GM21529 (cell line): ENCODE data around the gene CLBA1.

ENCODE experiments used
- ATAC-seq: cut with Tn5 transposase; IDR thresholded peaks from one replicate; pipeline ENCODE4 v1.9.1; 2021; ENCODE audit not compliant: unreplicated experiment

The CLBA1 gene

DNA sequence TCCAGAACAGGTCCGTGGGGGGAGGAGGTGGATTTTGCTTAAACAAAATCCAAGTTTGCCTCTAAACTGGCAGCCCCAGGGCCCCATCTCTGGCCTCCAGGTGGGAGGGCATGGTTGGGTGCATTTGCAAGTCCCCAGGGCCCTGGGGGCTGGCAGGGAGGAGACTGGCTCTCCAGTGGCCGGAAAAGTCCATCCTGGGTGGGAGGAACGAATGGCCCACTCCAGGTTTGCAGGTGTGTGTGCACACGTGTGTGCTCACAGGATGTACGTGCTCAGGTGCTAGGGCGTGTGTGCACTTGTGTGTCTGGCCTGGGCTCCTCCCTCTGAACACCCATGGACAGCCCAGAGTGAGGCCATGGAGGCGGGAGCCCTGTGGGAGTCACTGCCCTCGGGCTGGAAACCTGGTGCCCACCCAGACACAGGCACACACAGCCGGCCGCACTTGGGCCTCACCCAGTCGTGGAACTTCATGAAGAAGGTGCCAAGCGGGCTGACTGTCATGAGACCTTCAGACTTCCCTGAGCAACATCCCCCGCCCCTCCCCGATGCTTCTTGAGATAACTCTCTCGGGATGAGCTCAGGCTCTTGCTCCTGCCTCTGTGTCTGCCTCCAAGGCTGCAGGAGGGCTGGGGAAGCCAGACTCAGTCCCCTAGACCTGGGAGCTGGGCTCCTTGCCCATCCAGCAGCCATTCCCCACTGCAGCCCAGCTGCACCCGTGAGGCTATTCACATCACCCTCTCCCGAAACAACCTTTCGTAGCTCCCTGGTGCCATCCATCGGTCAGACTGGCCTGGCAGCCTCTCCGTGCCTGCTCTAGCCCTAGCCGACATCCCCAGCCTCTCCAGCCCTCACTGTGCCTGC is 16.8 kb upstream of the CLBA1 start:
- ATAC-seq = no peak

DNA sequence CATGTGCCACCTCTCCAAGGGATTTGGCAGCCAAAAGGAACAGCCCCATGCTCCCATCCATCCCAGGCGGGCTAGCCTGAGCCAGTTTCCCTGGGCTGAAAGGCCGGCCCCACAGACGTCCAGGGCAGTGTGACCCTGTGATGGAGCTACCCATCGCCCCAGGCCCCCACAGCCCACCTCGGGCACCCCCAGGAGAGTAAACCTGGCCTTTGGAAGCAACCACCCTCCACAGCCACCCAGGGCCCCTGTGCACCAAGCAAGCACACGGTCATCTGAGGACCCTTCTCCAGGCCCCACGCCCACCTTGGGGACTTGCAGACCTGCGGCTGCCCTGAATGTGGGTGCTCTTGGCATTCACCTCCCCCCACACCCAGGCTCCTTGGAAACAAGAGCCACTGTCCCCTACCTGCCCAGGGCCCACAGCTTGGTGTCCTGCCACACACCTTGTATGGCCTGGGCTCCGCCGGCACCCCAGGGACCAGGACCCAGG is 15.8 kb upstream of the CLBA1 start:
- ATAC-seq = no peak

DNA sequence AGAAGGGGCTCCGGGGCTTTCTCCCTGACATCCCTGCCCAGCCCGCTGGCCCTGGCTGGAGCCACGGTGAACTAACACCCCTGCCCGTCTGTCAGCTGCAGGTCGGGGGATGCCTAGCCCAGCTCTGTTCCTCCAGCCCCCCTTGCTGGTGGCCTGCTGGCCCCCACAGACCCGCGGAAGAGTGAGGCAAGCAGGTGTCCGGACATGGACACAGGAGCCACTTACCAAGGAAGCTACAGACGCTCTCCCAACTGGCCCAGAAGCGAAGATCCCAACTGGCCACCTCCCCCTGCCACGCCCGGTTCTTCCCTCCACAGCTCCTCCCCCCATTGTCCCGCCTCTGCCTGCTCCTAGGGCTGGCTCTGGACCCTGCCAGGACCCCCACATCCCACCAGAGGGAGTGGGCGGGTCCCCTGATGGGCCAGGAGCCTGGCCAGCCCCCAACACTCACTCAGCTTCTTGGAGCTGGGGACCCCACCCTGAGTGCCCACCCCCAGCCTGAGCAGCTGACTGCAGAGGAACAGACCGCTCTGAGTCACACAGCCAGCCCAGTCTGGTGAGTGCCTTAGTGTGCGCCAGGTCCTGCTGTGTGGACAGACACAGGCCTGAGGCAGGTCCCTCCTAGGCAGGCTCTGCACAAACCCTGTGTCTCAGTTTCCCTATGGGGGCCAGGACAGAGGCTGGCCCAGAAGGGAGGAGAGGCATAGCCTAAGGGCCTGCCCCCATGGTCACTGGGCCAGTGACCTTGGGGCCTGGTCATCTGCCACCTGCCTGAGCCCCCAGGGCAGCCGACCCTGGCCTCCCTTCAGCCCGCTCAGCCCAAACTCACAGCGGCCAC is 15.1 kb upstream of the CLBA1 start:
- no peak for ATAC-seq

DNA sequence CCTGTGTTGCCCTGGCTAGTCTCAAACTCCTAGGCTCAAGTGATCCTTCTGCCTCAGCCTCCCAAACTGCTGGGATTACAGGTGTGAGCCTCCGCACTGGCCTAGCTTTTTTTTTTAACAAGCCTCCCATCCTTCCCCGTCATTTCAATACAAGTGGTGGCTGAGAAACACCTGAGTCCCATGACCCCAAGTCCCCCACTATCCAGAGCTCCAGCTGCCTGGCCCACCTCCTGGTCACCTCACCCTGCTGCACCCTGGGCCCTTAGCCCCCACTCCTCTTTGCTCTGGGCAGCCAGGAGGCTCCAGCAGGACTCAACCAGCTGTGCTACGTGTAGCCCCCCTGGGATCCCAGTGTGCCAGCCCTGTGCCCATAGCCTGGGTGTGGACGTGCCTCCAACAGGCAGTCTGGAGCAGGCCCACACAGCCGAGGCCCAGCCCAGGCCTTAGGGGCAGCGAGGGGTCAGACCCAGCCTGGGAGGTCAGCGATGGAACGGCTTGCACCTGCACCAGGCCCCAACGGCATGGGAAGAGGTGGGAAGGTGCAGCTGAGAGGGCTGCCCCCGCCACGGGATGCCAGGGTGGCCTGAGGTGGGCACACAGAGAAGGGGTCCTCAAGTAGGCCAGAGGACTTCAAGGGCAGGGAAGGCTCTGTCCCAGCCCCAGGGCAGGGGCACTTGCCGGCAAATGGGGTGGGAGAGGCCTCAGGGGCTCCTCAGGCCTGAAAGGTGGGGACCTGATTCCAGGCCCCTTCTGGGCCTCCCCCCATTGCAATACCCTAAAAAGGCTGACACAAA is 13.9 kb upstream of the CLBA1 start:
- no peak for ATAC-seq

DNA sequence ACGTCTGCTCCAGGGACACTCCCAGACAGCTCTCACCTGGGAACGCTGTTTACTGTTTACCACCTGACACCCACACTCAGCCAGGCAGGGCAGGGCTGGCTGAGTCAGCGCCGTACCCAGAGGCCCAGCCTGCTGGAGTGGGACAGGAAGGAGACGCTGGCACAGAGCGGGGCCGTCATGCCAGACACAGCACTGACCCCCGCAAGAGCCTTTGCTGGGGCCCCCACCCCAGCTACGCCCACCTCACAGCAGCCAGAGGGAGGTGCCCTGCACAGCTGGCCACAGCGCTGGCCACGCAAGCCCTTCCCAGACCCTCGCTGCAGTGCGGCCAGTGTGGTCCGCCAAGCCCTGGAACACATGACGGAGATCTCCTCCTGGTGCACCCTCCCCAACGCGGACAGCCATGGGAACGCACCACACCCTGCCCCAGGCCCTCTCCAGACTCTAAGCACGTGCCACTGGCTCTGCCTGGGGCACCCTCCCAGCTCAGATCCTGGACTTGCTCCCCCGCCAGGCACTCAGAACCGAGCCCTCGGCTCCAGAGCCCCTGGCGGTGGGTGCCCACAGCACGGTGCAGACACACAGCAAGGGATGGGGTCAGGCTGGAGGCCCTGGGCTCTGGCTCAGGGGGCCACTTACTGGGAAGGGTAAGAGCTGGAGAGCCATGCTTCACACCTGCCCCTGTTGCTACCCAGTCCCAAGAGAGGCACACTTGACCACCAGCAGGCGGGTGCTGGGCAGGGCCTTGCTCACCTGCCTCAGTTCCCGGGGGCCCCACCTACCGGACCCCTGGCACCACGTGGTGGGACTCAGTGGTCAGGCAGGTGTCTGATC is 13.1 kb upstream of the CLBA1 start:
- ATAC-seq = no peak

DNA sequence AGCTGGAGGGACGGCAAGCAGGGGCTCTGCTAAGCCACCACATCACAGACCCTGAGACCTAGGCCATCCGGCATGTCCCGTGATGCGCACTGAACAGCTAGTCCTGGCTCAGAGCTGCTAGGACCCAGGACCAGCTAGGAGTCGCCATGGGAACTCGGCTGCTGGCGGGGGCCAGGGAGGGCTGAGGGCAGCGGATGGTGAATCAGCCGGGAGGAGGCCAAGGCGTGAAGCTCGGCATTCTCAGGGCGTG is 12.5 kb upstream of the CLBA1 start:
- no peak for ATAC-seq

DNA sequence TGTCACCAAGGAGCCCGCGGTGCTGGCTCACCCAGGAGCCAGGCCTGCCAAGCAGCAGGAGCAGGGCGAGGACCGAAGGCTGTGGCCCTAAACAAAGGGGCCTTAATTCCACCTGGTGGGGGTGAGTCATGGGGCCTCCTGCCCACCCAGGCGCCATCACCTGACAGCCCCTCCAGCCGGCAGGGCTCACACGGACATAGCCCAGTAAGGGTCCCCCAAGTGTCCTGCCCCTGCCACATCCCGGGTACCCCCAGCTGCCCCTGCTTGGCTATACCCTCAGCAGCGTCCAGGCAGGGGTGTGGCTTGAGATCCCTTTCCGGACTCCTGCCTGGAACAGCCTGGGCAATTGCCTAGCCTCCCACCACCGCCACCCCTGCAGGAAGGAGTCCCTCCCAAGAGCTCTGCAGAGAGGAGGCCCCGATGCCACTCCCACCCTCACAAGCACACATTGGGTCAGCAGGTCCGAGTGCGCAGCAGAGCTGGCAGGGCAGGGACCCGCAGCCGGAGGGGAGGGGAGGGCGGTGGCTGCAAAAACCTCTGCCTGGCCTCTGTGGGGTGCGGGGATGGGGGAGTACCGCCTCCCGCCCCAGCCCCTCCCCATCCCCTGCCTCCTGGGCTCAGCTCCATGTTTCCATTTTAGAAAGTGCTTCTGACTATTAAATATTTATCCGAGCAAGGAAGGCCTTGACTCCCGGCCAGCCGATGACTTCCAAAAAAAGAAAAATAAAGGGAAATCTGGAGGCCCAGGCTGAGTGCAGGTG is 12.0 kb upstream of the CLBA1 start:
- no peak for ATAC-seq

DNA sequence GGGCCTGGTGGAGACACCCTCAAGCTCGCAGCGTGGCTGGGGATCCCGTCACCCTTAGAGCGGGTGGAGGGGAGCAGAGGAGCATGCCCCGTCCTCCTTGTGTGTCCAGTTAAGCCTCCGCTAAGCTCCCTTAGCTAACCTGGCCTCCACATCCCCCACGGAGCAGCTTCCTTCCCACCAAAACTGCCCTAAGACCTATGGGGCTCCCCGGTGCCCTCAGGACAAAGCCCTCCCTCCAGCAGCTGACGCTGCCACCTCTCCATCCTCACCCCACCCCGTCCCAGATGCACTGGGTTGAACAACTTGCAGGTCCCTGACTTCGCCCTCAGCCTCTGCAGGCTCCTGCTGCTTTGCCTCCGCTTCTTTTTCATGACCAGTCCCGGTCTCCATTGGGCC is 11.4 kb upstream of the CLBA1 start:
- ATAC-seq = no peak

DNA sequence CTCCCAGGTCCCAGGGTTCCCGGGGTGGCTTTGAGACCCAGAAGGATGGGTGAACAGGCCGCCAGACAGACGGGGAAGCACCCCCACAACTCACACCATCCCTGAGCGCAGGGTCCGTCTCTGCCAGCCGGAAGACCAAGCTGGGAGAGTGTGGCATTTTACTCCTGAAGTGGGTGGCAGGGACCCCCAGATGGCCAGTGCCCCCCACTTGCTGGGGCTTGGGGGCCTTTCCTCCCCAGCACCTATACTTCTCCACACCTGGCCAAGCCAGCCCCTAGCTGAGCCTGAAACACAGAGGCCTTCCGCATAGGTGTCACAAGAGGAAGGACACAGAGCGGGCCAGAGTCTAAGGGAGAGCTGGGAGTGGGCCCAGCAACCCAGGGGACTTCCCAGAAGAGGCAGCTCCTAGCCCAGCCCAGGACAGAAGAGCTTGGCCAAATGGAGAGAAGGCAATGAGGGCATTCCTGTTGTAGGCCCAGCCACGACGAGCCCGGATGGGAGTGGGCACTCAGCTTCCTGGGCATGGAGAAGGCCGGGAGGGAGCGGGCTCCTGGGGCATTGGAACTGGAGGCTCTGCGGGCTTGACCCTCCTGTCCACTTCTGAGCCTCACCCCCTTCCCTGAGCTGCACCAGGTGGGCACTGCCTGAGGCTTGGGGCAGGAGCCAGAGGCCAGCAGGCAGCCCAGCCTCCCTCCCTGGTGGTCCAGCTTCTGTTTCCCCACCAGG is 10.8 kb upstream of the CLBA1 start:
- ATAC-seq = no peak

DNA sequence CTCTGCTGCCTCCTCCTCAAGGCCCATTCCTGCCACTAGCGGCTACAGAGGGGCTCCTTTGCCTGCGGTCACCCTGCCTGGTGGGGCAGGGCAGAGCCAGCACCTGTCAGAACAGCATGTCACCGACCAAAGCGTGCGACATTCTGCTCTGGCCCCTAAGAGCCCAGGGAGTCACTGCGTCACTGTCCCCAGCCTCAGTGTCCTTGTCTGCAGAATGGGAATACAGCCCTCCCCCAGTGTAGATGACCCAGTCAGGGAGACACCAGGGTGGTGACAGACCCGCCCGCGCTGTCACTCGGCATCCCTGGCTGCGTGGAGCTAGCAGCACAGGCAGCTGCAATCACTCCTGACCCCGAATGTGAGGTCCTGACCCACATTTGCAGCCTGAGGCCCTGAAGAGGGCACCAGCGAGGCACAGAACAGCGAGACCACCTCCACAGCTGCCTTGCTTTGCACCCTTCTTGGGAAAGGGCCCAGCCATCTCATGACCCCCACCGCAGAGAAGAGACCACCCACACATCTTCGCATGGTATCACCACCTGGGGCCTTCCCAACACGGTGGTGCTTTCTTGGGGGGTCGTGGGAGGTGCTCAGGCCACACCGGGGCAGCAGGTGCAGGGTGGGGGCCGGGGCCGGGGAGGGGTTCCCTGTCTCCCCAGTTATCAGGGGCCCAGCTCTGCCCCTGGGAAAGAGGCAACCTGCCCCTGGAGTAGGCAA is 9.9 kb upstream of the CLBA1 start:
- no peak for ATAC-seq

DNA sequence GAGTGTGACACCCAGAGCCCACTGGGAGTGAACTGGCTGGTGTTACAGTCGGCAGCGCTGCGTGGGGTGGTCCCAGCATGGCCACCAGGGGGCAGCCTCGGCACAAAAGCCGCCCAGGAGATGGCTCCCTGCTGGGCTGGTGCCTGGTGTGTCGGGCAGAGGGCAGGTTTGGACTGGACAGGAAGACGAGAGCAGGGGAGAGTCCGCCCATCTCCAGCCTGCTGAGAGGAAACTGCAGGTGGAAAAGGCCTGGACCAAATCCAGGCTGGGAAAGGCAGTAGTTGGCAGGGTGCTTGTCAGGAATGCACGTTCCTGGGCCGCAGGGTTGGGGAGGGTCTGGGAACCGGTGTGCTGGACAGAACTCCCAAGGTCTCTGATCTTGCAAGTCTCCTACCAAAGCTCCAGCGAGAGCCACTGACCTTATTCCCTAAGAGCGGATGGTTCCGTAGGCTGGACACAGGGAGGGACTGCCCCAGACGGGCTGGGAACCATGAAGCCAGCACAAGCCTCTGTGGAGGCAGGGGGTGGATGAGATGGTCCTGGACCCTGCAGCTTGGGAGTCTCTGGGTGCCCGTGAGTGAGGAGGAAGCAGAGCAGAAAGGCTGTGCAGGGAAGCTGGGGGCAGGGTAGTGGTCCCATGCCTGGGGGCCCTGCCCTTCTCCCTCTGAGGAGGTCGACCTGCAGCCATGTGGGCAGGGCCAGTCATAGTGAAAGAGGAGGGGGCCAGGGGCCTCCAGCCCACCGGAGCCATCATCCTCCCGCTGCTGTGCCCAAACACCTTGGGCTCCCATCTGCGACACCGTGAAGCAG is 9.2 kb upstream of the CLBA1 start:
- peak; percentile 63 for ATAC-seq

DNA sequence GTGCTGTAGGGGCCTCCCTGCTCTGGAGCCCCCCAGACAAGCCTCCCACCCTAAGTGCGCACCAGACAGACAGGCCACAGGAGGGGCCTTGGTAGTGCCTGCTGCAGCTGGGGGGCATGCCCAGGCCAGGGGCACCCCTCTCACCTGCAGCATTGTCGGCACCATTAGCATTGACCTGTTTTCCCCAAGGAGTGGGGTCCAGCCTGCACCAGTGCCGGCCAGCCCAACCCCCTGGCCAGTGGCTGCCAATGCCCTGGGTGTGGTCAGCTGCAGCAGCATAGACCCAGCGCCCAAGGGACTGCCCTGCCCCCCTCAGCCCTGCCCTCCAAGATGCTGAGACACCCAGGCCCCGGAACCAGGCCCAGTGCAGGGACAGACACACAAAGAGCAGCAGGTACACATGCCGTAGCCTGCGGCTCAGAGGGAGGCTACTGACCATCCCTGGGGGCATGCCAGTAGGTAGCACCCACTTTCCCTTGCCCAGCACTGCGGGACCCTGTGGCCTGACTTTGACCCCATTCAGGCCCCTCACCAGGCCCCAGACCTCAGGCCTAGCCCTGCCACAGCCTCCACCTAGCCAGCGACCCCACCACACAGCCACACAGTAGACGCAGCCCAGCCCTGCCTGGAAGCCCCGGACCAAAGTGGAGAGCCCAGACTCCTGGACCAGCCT is 8.4 kb upstream of the CLBA1 start:
- no peak for ATAC-seq

DNA sequence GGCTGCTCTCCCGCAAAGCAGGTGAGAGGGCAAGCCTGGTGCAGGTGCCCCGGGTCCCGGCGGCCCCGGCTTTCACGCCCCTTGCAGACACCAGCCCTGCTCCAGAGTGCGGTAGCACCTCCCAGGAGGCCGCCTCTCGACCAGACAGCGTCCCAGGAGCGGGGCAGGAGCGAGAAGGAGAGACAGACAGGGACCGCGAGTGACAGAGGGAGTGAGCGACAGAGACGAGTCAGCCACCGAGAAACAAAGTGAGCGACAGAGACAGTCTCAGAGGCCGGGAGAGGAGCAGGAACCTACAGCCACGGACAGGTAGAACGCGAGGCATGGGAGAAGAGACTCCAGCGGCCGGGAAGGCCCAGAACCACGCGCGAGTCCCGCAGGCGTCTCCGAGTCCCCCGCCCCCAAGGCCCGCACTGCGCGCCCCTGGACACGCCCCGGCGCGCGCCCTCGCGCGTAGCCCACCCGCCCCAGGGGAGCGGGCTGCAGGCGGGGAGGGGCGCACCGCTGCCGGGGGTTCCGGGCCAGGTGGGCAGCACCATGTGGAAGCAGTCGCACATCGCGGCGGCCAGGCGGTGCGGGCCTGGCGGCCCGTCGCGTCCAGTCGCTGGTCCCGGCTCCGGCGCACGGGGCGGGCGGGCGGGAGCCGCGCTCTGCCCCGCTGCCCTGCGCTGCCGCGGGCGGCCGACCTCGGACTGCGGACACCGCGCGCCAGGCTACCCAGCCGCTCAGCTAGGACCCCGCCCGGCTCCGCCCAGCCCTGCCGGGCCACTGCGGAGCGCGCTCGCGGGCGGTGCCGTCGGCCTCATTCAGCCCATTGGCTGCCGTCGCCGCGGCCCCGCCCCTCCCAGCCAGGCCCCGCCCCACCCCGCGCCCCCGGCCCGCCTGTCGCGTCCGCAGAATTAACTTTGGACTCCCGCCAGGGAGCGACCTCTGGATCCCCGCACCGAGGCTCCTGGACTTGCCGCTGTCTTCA is 7.6 kb upstream of the CLBA1 start, which contains the start of gene AHNAK2:
Gene AHNAK2 (minus strand): TSS at position 694 of the 973 bp plus-strand sequence. CDS start 137 bp downstream, at position 557.
- no peak for ATAC-seq

DNA sequence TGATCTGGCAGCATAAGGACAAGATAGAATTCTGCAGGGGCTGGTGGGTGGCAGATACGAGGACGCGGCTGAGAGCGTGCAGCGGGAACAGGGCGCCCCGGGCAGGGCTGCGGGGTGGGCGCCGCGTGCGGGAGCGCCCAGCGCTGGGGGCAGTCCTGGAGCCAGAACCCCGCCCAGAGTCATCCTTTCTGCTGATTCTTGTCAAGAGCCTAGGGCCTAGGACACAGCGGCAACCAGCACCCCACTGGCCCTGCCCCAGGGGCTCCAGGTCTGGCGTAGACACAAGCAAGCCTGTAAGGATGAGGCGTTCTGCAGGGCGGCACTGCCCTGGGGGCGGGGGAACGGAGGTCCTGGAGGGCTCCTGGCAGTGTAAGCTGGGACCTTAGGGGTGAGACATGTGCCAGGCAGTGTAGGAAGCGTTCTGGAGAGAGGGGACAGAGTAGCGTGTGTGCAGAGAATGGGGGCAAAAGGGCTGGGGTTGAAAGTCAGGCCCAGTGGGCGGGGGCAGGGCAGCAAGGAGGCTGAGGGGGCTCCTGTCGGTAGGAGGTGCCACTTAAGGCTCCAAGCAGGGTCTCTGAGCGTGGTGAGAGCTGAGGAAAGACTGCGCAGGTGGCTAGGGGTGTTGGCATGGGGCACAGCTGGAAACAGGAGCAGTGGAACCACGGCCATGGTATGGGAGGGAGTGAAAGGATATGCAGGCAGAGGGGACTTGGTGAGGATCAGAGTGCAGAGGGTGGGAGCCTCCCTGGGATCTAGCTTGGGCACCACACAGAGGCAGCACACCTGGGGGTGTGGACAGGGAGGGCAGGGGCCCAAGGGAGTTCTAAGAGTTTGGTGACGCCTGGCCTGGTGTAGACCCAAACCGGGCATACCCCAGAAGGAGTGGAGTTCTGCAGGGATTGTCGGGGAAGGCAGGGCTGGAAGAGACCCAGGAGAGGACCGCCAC is 6.6 kb upstream of the CLBA1 start:
- no peak for ATAC-seq
